ENCODE results near the gene CEP85.
"Not testable (repeated sequence)": the region's sequence is repeated elsewhere in the genome, so short reads cannot be mapped to it uniquely, and the experiment has no call there.

Gene CEP85

GRCh38 chr1:26307966-26308899, 74.2 kb downstream of the CEP85 start:
- H3K36me3 ChIP-seq (ENCODE audit: insufficient read depth, low read length); H3K27me3 ChIP-seq (ENCODE audit: control insufficient read depth in 1 of 2, insufficient read depth in 2 of 2, low read length in 2 of 2); H3K27ac ChIP-seq (ENCODE audit: low read depth, low read length); H3K9me3 ChIP-seq (ENCODE audit: low read length); H3K9ac ChIP-seq (ENCODE audit: low read length); H3K4me3 ChIP-seq (ENCODE audit: low read depth in 1 of 2, low read length in 2 of 2); H3K4me1 ChIP-seq (ENCODE audit: insufficient read depth, low read length): not testable (repeated sequence)

GRCh38 chr1:26314501-26314900, 80.5 kb downstream of the CEP85 start:
- Histone ChIP-seq H3K27ac (ENCODE audit: low read depth, low read length) (no peak overlapping the region), H3K9me3 (ENCODE audit: low read length) (no peaks in the 10 kb centered on the region), H3K27me3 (ENCODE audit: control insufficient read depth in 1 of 2, insufficient read depth in 2 of 2, low read length in 2 of 2) (no peaks in the 10 kb centered on the region), H3K9ac (ENCODE audit: low read length) (no peak overlapping the region), H3K4me3 (ENCODE audit: low read depth in 1 of 2, low read length in 2 of 2) (no peak overlapping the region), H3K36me3 (ENCODE audit: insufficient read depth, low read length) (no peaks in the 10 kb centered on the region), H3K4me1 (ENCODE audit: insufficient read depth, low read length) (no peaks in the 10 kb centered on the region)

- Histone ChIP-seq H3K9ac (ENCODE audit: low read length) (no peak overlapping the region), H3K4me1 (ENCODE audit: insufficient read depth, low read length) (peaks cover 3% of the 10 kb centered on the region), H3K4me3 (ENCODE audit: low read depth in 1 of 2, low read length in 2 of 2) (no peak overlapping the region), H3K27me3 (ENCODE audit: control insufficient read depth in 1 of 2, insufficient read depth in 2 of 2, low read length in 2 of 2) (peaks cover 0 to 6% of the 10 kb centered on the region in 2 donors), H3K9me3 (ENCODE audit: low read length) (no peaks in the 10 kb centered on the region), H3K27ac (ENCODE audit: low read depth, low read length) (no peak overlapping the region), H3K36me3 (ENCODE audit: insufficient read depth, low read length) (no peaks in the 10 kb centered on the region)
Measured at GRCh38 chr1:26315874-26316850, 82.2 kb downstream of the CEP85 start.

GRCh38 chr1:26317146-26317545, 83.1 kb downstream of the CEP85 start:
- no peak overlapping the region for H3K27ac ChIP-seq (ENCODE audit: low read depth, low read length)
- H3K36me3 ChIP-seq (ENCODE audit: insufficient read depth, low read length), result no peaks in the 10 kb centered on the region
- H3K4me1 ChIP-seq (ENCODE audit: insufficient read depth, low read length), result peaks cover 6% of the 10 kb centered on the region
- H3K4me3 ChIP-seq (ENCODE audit: low read depth in 1 of 2, low read length in 2 of 2), result no peak overlapping the region
- H3K9me3 ChIP-seq (ENCODE audit: low read length), result no peaks in the 10 kb centered on the region
- no peak overlapping the region for H3K9ac ChIP-seq (ENCODE audit: low read length)
- H3K27me3 ChIP-seq (ENCODE audit: control insufficient read depth in 1 of 2, insufficient read depth in 2 of 2, low read length in 2 of 2), result peaks cover 0 to 9% of the 10 kb centered on the region in 2 donors

- Histone ChIP-seq H3K9me3 (ENCODE audit: low read length) (no peaks in the 10 kb centered on the region), H3K9ac (ENCODE audit: low read length) (no peak within 1 kb of the TSS), H3K27me3 (ENCODE audit: control insufficient read depth in 1 of 2, insufficient read depth in 2 of 2, low read length in 2 of 2) (peaks cover 0 to 9% of the 10 kb centered on the region in 2 donors), H3K4me1 (ENCODE audit: insufficient read depth, low read length) (peaks cover 6% of the 10 kb centered on the region), H3K36me3 (ENCODE audit: insufficient read depth, low read length) (no peaks in the 10 kb centered on the region), H3K27ac (ENCODE audit: low read depth, low read length) (no peak within 1 kb of the TSS), H3K4me3 (ENCODE audit: low read depth in 1 of 2, low read length in 2 of 2) (no peak within 1 kb of the TSS)
Measured at GRCh38 chr1:26317612-26318337, 83.8 kb downstream of the CEP85 start, which contains the start of gene CD52. CD52 (plus strand) TSS chr1:26317958; CDS start chr1:26318018, 60 bp downstream.

GRCh38 chr1:26318338-26319064, 84.5 kb downstream of the CEP85 start:
- Histone ChIP-seq H3K27ac (ENCODE audit: low read depth, low read length) (no peak overlapping the region), H3K4me1 (ENCODE audit: insufficient read depth, low read length) (peaks cover 6% of the 10 kb centered on the region), H3K9me3 (ENCODE audit: low read length) (no peaks in the 10 kb centered on the region), H3K27me3 (ENCODE audit: control insufficient read depth in 1 of 2, insufficient read depth in 2 of 2, low read length in 2 of 2) (peaks cover 0 to 9% of the 10 kb centered on the region in 2 donors), H3K36me3 (ENCODE audit: insufficient read depth, low read length) (no peaks in the 10 kb centered on the region), H3K9ac (ENCODE audit: low read length) (no peak overlapping the region), H3K4me3 (ENCODE audit: low read depth in 1 of 2, low read length in 2 of 2) (no peak overlapping the region)

- H3K27me3 ChIP-seq (ENCODE audit: control insufficient read depth in 1 of 2, insufficient read depth in 2 of 2, low read length in 2 of 2), result peaks cover 0 to 9% of the 10 kb centered on the region in 2 donors
- H3K36me3 ChIP-seq (ENCODE audit: insufficient read depth, low read length), result no peaks in the 10 kb centered on the region
- H3K9me3 ChIP-seq (ENCODE audit: low read length), result no peaks in the 10 kb centered on the region
- no peak overlapping the region for H3K9ac ChIP-seq (ENCODE audit: low read length)
- peaks cover 6% of the 10 kb centered on the region for H3K4me1 ChIP-seq (ENCODE audit: insufficient read depth, low read length)
- no peak overlapping the region for H3K27ac ChIP-seq (ENCODE audit: low read depth, low read length)
- peak overlapping the region in 1 of 2 donors; percentile 43 for H3K4me3 ChIP-seq (ENCODE audit: low read depth in 1 of 2, low read length in 2 of 2)
Measured at GRCh38 chr1:26320896-26321295, 86.9 kb downstream of the CEP85 start.

GRCh38 chr1:26321315-26322041, 87.5 kb downstream of the CEP85 start:
- Histone ChIP-seq H3K36me3 (ENCODE audit: insufficient read depth, low read length) (no peaks in the 10 kb centered on the region), H3K4me3 (ENCODE audit: low read depth in 1 of 2, low read length in 2 of 2) (peak overlapping the region in 1 of 2 donors; percentile 43), H3K27ac (ENCODE audit: low read depth, low read length) (no peak overlapping the region), H3K9me3 (ENCODE audit: low read length) (no peaks in the 10 kb centered on the region), H3K9ac (ENCODE audit: low read length) (no peak overlapping the region), H3K27me3 (ENCODE audit: control insufficient read depth in 1 of 2, insufficient read depth in 2 of 2, low read length in 2 of 2) (peaks cover 0 to 9% of the 10 kb centered on the region in 2 donors), H3K4me1 (ENCODE audit: insufficient read depth, low read length) (peaks cover 6% of the 10 kb centered on the region)

- no peak overlapping the region for H3K9ac ChIP-seq (ENCODE audit: low read length)
- H3K9me3 ChIP-seq (ENCODE audit: low read length), result no peaks in the 10 kb centered on the region
Measured at GRCh38 chr1:26322042-26322331, 88.0 kb downstream of the CEP85 start.

GRCh38 chr1:26323382-26323781, 89.4 kb downstream of the CEP85 start:
- H3K9ac ChIP-seq (ENCODE audit: low read length), result no peak overlapping the region
- no peaks in the 10 kb centered on the region for H3K9me3 ChIP-seq (ENCODE audit: low read length)
- peaks cover 6% of the 10 kb centered on the region for H3K4me1 ChIP-seq (ENCODE audit: insufficient read depth, low read length)
- H3K4me3 ChIP-seq (ENCODE audit: low read depth in 1 of 2, low read length in 2 of 2), result no peak overlapping the region
- no peaks in the 10 kb centered on the region for H3K36me3 ChIP-seq (ENCODE audit: insufficient read depth, low read length)
- H3K27me3 ChIP-seq (ENCODE audit: control insufficient read depth in 1 of 2, insufficient read depth in 2 of 2, low read length in 2 of 2), result peaks cover 0 to 9% of the 10 kb centered on the region in 2 donors
- no peak overlapping the region for H3K27ac ChIP-seq (ENCODE audit: low read depth, low read length)

More at GRCh38 chr1:26322042-26322331, 88.0 kb downstream of the CEP85 start:
- H3K4me1 ChIP-seq (ENCODE audit: insufficient read depth, low read length), result peaks cover 6% of the 10 kb centered on the region
- H3K27me3 ChIP-seq (ENCODE audit: control insufficient read depth in 1 of 2, insufficient read depth in 2 of 2, low read length in 2 of 2), result peaks cover 0 to 9% of the 10 kb centered on the region in 2 donors
- H3K27ac ChIP-seq (ENCODE audit: low read depth, low read length), result no peak overlapping the region
- H3K36me3 ChIP-seq (ENCODE audit: insufficient read depth, low read length), result no peaks in the 10 kb centered on the region
- no peak overlapping the region for H3K4me3 ChIP-seq (ENCODE audit: low read depth in 1 of 2, low read length in 2 of 2)

Data from muscle layer of colon (tissue), 2 donors.